NCI-H2029 treated with DMSO at 0.1 percent for 48 hours (cell line): ENCODE measurements around the gene DCAF10.
"Not testable (repeated sequence)": the region's sequence is repeated elsewhere in the genome, so short reads cannot be mapped to it uniquely, and the experiment has no call there.

Experiments used
- DNase-seq: peaks from one replicate; lab custom pipeline; 2025; lab: John Stamatoyannopoulos, UW

Gene DCAF10

DNA sequence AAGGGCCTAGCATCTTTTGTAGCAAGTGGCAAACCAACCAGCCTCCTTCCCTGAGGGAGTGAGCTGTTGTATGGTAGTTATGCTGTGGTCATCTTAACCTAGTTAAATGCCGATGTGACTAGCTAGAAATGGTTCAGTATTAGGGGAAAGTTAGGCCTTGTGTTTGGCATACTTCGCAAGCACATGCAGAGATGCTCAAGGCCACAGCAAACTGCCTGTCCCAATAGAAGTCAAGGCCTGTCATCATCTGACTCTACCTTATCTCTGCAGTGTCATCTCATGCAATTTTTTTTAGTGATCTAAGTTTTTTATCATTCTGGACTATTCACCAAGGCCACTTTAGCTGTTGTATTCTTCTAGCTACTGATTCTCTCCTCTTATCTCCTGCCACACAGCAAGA lies 10.5 kb upstream of the DCAF10 start:
- DNase-seq, result no peak

GRCh38 chr9:37792122-37792521 lies 8.5 kb upstream of the DCAF10 start:
- DNase-seq, result no peak

DNA sequence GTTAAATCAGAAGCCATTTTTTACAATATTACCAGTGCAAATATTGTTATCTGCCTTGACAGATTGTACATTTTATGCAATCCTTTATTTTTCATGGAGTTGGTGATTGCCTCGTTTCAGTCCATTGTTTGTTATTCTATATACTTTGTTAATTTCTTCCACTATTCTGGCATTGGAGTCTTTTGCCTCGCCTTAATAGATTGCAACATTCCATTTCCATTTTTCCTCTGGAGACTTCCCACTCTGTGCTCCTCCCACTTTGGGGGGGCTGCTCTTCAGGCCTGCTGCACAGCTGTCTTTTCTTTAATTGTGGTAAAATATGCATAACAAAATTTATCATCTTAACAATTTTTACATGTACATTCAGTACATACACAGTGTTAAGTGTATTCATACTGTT lies 4.4 kb upstream of the DCAF10 start:
- DNase-seq, result no peak

GRCh38 chr9:37798677-37799076 lies 1.9 kb upstream of the DCAF10 start:
- no peak for DNase-seq

- DNase-seq, result no peak
Measured at GRCh38 chr9:37801287-37801850, 772 bp downstream of the DCAF10 start.

DNA sequence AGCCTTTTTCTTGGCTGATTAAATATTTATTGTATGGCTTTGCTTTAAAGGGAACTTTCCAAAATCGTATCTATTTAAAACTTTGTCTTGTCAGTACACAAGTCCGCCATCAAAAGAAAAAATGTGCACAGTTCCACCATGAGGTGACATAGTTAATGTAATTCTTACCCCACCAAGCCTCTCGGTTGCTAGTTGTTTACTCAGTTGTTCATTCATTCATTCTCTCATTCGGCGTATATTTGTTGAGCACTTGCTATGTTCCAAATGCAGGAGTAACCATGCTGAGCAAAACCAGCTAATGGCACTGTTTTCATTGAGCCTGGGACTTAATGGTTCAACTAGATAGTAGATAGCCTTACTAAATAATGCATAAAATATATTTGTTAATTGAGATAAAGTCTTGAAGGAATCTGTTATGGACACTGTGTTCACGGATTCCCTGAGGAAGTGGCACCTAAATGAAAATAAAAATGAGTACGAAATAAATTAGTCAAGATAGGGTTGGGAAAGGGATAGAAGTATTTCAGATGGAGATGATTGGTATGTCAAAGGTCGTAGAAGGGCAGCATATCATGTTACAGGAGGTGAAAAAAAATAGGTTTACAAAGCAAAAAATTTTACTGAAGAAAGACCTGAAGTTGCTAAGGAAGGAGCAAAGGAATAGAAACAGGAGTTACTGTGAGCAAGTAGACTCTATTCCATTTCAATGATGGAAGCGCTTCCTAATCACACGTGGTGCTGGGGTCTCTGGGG lies 1.5 kb downstream of the DCAF10 start:
- DNase-seq, result no peak

- DNase-seq, result no peak
Measured at GRCh38 chr9:37806271-37806670, 5.7 kb downstream of the DCAF10 start.

GRCh38 chr9:37809676-37810075 lies 9.1 kb downstream of the DCAF10 start:
- DNase-seq, result not testable (repeated sequence)

DNA sequence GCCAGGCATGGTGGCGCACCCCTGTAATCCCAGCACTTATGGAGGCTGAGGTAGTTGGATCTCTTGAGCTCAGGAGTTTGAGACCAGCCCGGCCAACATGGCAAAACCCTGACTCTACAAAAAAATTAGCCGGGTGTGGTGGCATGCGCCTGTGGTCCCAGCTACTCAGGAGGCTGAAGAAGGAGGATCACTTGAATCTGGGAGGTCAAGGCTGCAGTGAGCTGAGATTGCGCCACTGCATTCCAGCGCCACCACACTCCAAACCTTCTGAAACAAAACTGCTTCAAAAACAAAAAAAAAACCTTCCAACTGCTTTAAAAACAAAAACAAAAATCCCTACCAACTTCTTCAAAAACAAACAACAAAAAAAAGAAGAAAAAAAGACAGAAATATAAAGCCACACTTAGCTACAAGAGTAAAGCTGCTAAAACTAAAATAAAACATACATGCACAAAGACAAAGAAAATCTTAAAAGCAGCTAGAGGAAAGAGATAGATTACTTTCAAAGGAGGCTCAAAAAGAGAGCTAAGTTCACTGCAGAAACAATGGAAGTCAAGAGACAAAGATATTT lies 11.4 kb downstream of the DCAF10 start:
- DNase-seq, result no peak

GRCh38 chr9:37812773-37813379 lies 12.3 kb downstream of the DCAF10 start:
- no peak for DNase-seq

DNA sequence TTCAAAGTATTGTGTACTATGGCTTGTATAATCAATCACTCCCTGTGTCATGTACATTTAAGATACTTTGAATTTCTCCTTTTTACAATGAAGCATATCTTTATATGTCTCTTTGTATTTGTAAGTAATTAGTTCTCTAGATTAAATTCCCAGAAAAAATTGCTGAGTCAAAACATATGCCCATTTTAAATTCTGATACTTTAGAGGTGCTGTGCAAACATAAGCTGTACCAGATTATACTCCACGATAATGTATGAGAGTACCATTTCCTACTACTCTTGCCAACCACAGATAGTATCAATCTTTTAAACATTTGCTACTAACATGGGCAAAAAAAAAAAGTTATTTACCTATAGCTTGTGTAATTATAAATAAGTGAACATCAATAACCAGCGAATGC lies 18.3 kb downstream of the DCAF10 start:
- no peak for DNase-seq

GRCh38 chr9:37820142-37820541 lies 19.5 kb downstream of the DCAF10 start:
- no peak for DNase-seq

- DNase-seq, result not testable (repeated sequence)
Measured at GRCh38 chr9:37825174-37825573, 24.6 kb downstream of the DCAF10 start.

DNA sequence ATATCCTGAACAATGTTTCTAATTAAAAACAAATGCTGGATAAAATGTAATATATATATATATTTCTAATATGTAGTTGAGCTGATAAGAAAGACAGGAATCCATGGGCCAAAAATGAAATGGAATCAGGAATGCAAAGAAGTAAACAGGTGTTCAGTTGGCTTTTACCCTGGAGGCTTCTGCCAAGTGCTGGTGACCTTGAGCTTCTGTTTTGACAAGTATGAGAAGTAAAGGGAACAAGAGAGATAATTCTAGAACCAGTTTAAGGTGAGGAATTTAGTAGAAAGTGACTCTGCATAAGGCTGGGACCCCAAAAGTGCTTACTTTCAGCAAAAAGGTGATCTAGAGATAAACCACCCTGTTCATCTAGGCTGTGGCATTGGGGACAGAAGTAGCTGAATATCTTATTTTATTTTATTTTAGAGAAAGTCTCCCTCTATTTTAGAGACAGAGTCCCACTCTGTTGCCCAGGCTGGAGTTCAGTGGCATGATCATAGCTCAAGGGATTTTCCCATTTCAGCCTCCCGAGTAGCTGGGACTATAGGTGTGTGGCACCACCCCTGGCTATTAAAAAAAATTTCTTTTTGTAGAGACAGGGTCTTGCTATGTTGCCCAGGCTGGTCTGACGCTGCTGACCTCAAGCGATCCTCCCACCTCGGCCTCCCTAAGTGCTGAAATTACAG lies 27.0 kb downstream of the DCAF10 start:
- DNase-seq, result no peak

- DNase-seq, result no peak
Measured at GRCh38 chr9:37835821-37836220, 35.2 kb downstream of the DCAF10 start.

- no peak for DNase-seq
Measured at GRCh38 chr9:37836386-37836785, 35.8 kb downstream of the DCAF10 start.

GRCh38 chr9:37839496-37840461 lies 39.2 kb downstream of the DCAF10 start:
- DNase-seq, result no peak

DNA sequence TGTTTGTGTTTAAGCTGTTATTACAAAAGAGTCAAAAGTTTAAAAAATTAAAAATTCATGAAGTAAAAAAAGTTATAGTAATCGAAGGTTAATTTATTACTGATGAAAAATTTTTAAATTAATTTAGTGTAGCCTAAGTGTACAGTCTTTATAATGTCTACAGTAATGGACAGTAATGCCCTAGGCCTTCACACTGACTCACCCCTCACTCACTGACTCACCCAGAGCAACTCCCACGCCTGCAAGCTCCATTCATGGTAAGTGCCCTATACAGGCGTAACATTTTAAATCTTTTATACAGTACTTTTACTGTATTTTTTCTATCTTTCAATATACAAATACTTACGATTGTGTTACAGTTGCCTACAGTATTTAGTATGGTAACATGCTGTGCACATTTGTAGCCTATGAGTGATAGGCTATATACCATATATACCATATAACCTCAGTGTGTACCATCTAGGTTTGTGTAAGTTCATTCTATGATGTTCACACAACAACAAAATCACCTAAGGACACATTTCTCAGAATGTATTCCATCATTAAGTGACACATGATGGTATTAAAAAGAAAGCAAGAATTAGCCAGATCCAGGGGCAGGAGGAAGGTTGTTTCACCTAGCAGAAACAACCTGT lies 40.1 kb downstream of the DCAF10 start:
- DNase-seq, result no peak

DNA sequence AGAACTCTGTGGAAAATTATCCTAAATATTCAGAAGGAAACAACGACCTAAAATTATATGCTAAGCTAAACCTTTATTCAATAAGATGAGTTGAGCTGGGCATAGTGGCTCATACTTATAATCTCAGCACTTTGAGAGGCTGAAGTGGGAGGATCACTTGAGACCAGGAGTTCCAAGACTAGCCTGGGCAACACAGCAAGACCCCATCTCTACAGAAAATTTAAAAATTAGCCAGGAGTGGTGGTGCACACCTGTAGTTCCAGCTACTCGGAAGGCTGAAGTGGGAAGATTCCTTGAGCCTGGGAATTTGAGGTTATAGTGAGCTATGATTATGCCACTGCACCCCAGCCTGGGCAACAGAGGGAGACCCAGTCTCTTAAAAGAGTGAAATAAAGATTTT lies 51.6 kb downstream of the DCAF10 start:
- no peak for DNase-seq

DNA sequence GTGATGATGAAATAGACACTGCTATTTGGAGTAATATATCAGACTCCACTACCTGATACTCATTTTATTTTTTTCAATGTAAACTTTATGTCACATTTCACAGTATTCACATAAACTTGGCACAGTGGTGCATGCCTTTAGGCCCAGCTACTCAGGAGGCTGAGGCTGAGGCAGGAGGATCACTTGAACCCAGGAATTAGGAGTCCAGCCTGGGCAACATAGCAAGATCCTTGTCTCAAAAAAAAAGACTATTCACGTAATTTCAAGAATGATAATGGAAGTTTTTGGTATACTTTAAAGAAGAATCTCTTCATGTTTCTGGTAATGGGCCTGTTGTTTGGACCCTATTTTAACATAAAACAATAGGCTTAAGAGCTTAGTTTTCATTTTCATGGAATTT lies 56.0 kb downstream of the DCAF10 start:
- DNase-seq, result no peak

DNA sequence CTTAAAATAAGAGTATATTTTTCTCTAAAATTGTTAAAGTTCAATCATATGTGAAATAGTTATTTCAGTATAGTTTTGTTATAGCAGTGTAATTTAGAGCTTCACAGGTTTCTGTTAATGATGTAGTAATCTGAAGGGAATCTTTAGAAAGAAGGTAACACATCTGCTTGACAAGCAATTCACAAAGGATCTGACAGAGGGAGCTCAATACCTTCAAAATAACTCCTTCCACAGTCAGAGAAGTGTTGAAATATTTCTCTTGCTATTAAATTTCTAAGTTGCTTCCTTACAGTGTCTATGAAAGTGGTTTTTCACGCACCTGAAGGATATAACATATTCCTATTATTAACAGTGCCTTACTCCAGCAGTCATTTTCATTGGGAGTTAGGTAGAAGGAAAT lies 58.4 kb downstream of the DCAF10 start:
- DNase-seq, result no peak
